Central memory CD4-positive, alpha-beta T cell (primary cell): ENCODE measurements around the gene MRPL46.

Source experiments
- DNase-seq: peaks from one replicate; pipeline ENCODE4 v3.0.0; 2022
- total RNA-seq, 3 experiments: gene quantifications; one replicate each; lab custom pipeline; 2026; lab: John Stamatoyannopoulos, UW

MRPL46 gene
- 2.1 to 5.3 (median 4.6) reads per million in 3 experiments for total RNA-seq

GRCh38 chr15:88467073-88467934, at the start of gene MRPL46, which contains the start of gene MRPS11:
TSS of gene MRPL46 (minus strand) at chr15:88467388. CDS start at chr15:88467377, 11 bp downstream.
TSS of gene MRPS11 (plus strand) at chr15:88467708. CDS start at chr15:88467718, 10 bp downstream.
- peak; percentile 90 for DNase-seq

DNA sequence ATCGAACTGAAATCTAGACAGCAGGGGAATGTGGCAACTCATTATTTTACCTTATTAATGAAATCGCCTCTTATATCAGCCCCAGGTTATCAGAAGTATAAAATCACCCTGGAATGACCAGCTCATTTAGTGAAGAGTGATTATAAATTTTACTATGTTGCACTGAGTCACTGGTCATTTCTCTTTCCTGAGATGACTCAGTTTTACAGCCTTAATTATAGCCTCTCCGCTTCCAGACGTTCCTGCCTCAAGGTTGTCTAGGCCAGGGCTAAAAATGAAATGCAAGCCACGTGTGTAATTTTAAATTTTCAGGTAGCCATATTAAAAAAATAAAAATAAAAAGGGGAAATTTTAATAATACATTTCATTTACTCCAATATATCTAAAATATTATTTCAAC, 46.0 kb upstream of the MRPL46 start:
- no peak for DNase-seq

GRCh38 chr15:88512601-88513000, 45.4 kb upstream of the MRPL46 start:
- no peak for DNase-seq

DNA sequence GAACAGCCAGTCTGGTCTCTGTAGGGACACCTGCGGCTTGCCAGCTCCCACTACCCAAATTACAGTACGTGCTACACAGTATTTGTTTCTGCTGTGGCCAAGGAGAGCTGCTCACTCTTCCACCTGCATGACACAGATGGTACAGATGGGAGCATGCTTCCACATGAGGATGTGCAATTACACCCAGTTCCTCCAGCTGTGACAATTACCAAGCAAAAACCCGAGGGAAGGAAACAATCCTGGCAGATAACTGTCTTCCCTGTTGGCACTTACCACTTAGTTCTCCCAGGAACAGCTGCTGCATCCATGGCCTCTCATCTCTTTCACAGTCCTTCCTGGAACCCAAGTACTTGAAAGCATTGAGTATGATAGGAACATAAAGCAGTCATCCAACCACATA, 44.9 kb upstream of the MRPL46 start:
- DNase-seq, result no peak

GRCh38 chr15:88511161-88511560, 44.0 kb upstream of the MRPL46 start:
- no peak for DNase-seq

- no peak for DNase-seq
These were observed 42.8 kb upstream of the MRPL46 start for GRCh38 chr15:88509964-88510363.

- DNase-seq, result no peak
These were observed 42.1 kb upstream of the MRPL46 start for GRCh38 chr15:88509321-88509720.

DNA sequence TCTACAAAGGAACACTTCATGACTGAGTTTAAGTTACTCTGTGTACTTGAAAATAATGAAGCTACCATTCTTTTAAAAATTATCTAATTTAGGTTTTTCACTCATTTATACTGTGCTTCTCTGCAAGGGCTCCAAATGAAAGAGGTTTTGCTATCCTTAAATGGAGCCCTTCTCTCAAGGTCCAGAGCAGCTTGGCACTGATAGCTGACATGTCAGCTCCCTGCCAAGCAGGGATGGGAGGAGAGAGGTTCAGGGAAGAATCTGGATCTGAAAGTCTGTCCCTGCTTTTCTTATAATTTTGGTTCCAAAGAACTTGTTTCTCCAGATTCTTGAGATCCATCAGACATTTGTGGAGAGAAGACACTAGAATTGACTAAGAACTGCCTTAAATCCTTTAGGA, 39.4 kb upstream of the MRPL46 start:
- DNase-seq, result no peak

DNA sequence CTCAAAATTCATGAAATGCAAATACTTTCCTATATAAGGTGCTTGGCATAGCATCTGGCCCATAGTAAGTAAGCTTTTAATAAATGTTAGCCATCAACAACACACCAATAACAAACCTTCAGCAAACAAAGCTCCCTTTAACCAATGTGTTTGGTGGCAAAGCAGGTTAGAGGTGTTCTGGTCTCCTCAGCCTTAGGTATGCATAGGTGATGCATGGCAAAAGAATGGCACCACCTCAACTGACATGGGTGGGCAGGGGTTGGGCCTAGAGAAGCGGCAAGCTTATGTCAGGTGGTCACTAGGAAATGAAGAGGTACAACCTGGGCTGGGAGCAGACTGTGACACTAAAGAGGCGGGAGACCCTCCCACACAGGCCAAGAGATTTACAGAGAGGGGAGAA, 38.5 kb upstream of the MRPL46 start:
- DNase-seq, result no peak

DNA sequence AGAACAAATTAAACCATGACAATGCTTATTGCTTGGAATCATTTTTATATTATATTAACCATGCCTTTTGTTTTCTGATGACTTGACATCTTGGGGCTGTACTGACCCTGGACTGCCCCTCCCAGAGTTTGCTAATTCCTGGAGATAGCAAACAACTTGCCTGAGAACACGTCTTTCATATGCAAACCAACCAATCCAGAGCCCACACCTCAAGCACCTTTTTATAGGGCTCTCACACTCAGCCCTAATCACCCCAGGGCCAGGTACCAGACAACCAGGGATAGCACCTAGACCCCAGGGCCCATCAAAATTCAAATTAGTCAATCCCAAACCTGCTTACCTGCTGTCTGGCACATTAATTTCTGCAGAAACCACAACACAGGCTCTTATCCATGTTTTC, 37.3 kb upstream of the MRPL46 start:
- DNase-seq, result no peak

GRCh38 chr15:88498996-88499395, 31.8 kb upstream of the MRPL46 start:
- no peak for DNase-seq

- no peak for DNase-seq
These were observed 30.0 kb upstream of the MRPL46 start for GRCh38 chr15:88497109-88497765.

DNA sequence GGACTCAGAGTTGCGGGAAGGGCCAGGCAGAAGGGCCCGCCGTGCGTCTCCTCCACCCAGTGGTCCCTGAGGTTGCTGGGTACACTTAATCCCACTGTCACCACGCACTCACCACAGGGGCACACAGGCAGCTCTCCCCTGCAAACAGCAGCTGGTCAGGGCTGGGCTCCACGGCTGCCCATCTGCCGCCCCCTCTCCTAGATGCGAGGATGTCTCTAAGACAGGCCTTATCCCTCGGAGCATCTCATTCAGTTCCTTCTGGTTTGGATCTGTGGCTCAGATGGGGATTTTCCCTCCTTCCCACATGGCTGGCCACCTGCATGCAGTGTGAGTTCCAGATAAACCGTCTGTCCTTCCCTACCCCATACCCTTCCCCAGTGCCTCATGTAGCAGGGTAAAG, 26.7 kb upstream of the MRPL46 start:
- no peak for DNase-seq

- DNase-seq, result no peak
These were observed 24.0 kb upstream of the MRPL46 start for GRCh38 chr15:88491158-88491557.

GRCh38 chr15:88490036-88490435, 22.8 kb upstream of the MRPL46 start:
- no peak for DNase-seq

GRCh38 chr15:88489321-88489720, 22.1 kb upstream of the MRPL46 start:
- DNase-seq, result no peak

DNA sequence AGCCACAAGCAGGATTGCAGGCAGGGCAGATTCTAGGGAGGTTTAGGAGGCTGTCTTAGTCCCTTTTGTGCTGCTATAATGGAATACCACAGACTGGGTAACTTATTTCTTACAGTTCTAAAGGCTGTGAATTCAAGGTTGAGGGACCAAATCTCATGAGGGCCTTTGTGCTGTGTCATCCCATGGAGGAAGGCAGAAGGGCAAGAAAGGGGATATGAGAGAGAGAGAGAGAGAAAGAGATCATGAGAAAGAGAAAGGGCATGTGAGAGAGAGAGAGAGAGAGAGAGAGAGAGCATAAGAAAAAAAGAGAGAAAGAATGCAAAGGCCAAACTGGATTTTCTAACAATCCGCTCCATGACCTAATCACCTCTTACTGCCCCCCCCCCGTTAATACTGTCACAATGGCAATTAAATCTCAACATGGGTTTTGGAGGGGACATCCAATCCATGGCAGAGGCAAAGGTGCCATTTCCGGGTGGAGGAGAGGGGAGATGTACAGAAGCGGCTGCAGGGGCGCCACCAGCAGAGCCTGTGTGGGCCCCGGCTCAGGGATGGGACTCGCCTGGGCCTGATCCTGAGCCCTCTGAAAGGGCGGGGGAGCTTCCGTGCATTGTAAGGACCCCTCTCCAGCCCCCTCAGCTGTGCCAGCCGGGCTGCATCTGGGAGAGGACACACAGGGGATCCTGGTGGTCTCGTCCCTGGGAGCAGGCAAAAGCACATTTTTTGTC, 20.8 kb upstream of the MRPL46 start:
- DNase-seq, result no peak

GRCh38 chr15:88487178-88487795, 20.1 kb upstream of the MRPL46 start:
- no peak for DNase-seq

GRCh38 chr15:88484682-88485331, 17.6 kb upstream of the MRPL46 start:
- DNase-seq, result no peak

DNA sequence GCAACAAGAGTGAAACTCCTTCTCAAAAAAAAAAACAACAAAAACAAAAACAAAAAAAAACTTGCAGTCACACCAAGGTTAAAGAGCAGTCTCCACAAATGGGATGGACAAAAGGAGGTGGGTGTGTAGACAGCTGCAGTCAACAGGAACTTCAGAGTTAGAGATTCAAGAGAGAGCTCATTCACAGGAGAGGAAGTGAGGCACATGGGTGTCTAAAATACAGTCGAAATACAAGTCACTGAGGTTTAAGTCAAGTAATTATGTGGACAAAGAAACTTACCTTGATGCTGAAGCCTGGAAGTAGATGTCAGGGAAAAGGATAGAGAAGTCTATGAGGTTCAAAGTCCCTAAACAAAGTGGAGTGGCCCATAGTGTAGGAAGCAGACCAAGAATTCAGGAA, 15.1 kb upstream of the MRPL46 start:
- no peak for DNase-seq

DNA sequence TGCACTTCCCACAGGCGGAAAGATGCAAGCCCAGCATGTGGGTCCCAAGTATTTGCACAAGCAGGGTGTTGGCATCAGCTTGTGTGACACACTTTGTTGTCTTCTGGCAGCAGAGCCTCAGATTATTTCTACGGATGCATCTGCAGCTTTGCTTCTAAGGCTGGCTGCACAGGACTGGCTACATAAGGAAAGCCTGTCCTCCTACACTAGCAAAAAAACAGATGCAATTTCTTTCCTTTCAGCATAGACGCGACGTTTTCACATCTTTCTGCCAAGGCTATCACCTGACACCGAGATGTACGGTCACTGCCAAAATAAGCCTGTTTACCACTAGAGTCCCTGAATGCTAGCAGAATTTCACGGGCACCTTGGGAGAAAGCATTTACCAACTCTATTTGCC, 13.8 kb upstream of the MRPL46 start:
- DNase-seq, result no peak

DNA sequence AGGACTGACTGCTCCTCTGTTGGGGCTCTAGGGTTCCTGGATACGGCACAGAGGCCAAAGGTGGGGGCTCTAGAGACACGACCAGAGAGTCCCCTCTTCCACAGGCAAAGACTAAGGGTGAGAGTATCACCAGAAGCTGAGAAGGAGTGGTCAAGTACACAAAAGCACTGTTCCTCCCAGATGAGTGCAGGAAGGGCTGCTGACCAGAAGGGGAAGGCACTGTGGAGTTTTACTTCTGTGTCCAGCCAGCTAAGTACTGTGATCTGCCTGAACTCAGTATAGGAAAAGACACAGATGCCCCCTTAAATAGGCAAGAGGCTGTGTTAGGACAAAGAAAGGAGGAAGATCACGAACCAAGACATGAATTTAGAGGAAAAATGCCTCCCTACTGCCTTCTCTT, 12.0 kb upstream of the MRPL46 start:
- no peak for DNase-seq
